Sigmoid colon (tissue), 7 donors: Measurements from ENCODE around the gene PLEKHG3. TPM values are rescaled to one million over a fixed set of nuclear protein-coding genes. Genes with fewer than 3 reads are reported as not detected.

Experiments used
- DNase-seq: peaks from one replicate; pipeline ENCODE4 v3.0.0-alpha.2; 2019
- H3K27ac ChIP-seq, 4 donors: fragments of 200-600 bp; sonication (generic); one replicate each; pipeline ENCODE4 v1.5.1; 2016 to 2019; ENCODE audit warnings: mild to moderate bottlenecking in 1 of 4
- H3K27me3 ChIP-seq, 3 donors: fragments of 200-600 bp; sonication (generic); one replicate each; pipeline ENCODE4 v1.5.1; 2019; ENCODE audit warnings: mild to moderate bottlenecking in 1 of 3
- H3K36me3 ChIP-seq, 4 donors: fragments of 200-600 bp; sonication (generic); one replicate each; pipeline ENCODE4 v1.5.1; 2016 to 2019
- H3K4me1 ChIP-seq, 4 donors: fragments of 200-600 bp; sonication (generic); one replicate each; pipeline ENCODE4 v1.5.1; 2017 to 2019
- H3K4me3 ChIP-seq, 4 donors: fragments of 200-600 bp; sonication (generic); one replicate each; pipeline ENCODE4 v1.5.1; 2017 to 2019; ENCODE audit warnings: mild to moderate bottlenecking in 2 of 4, moderate library complexity in 1 of 4
- H3K9me3 ChIP-seq, 4 donors: fragments of 200-600 bp in 3 of 4; sonication (generic) in 3 of 4; one replicate each; pipeline versions ENCODE4 v1.5.1 to v1.6.1; 2013 to 2019
- CTCF ChIP-seq, 4 experiments: fragments of 450-650 bp in 3 of 4; fragments of 200-600 bp in 1 of 4; IDR thresholded peaks; one replicate each; pipeline ENCODE4 v1.5.1; 2016 to 2019; ENCODE audit warnings: antibody characterized with exemption in 4 of 4, mild to moderate bottlenecking in 3 of 4, moderate library complexity in 2 of 4
- EP300 ChIP-seq, 4 donors: sonication (generic); formaldehyde crosslinking; IDR thresholded peaks; one replicate each; pipeline ENCODE4 v1.6.1; 2017; ENCODE audit warnings: antibody characterized with exemption in 4 of 4
- POLR2A ChIP-seq, 2 donors: fragments of 450-650 bp; IDR thresholded peaks; one replicate each; pipeline ENCODE4 v1.6.1; 2016; ENCODE audit warnings: antibody characterized with exemption in 2 of 2, mild to moderate bottlenecking in 2 of 2, moderate library complexity in 2 of 2
- POLR2AphosphoS5 ChIP-seq, 4 donors: sonication (generic); formaldehyde crosslinking; IDR thresholded peaks; one replicate each; pipeline ENCODE4 v1.6.1; 2017; ENCODE audit warnings: antibody characterized with exemption in 4 of 4
- WGBS, 2 donors: extraction: QIAGEN DNeasy Blood & Tissue Kit; methylation state at CpG; one replicate each; pipeline ENCODE4 v1.1.7; 2013; 5-methylcytosine and 5-hydroxymethylcytosine counted together
- intact Hi-C: fragments of 100-400 bp; cut with DNase I; formaldehyde crosslinking; loops from one replicate; pipeline ENCODE4 v1.15.1; 2023
- polyA plus RNA-seq, 3 donors: library from polyadenylated mRNA; stranded (reverse); fragments of 200-250 nt; gene quantifications; one replicate each; pipeline ENCODE4 v1.2.3, GENCODE V29; 2013
- total RNA-seq, 4 donors: library from RNA; depleted of rRNA; stranded (reverse); fragments of >200 nt; gene quantifications; one replicate each; pipeline ENCODE4 v1.1.0, GENCODE V29; 2016
- donor health status: healthy with polysubstance abuse.
- donor health status: Bipolar disorder and iron deficiency.
- donor health status: healthy.

Gene PLEKHG3
- total and polyA plus RNA-seq, 7 donors, result 16.9 to 67.9 (median 34.4) TPM

- H3K36me3 ChIP-seq, result no peaks in the 10 kb centered on the region
- no peaks in the 10 kb centered on the region for H3K9me3 ChIP-seq
- WGBS, 2 donors, result 87 to 90% methylated on average over 2 of the region's 2 CpGs
- H3K4me1 ChIP-seq, result peaks cover 0 to 31% (median 22%) of the 10 kb centered on the region in 4 donors
- no peak for DNase-seq
- H3K27me3 ChIP-seq, result no peaks in the 10 kb centered on the region
- no peak overlapping the region for H3K4me3 ChIP-seq
- intact Hi-C loops, result no loop called here
- no peak overlapping the region for H3K27ac ChIP-seq
- no peak for TF ChIP-seq POLR2A (IDR thresholded peaks at IDR 0.05)
- TF ChIP-seq CTCF (IDR thresholded peaks at IDR 0.05), result no peak
- TF ChIP-seq EP300 (IDR thresholded peaks at IDR 0.05), result no peak
- no peak for TF ChIP-seq POLR2AphosphoS5 (IDR thresholded peaks at IDR 0.05)
Measured at GRCh38 chr14:64691376-64691775, 12.8 kb upstream of the PLEKHG3 start.

GRCh38 chr14:64692189-64692985 lies 11.8 kb upstream of the PLEKHG3 start:
- TF ChIP-seq CTCF (IDR thresholded peaks at IDR 0.05), result no peak
- TF ChIP-seq EP300 (IDR thresholded peaks at IDR 0.05), result no peak
- no peak for TF ChIP-seq POLR2A (IDR thresholded peaks at IDR 0.05)
- no peak for TF ChIP-seq POLR2AphosphoS5 (IDR thresholded peaks at IDR 0.05)
- no peak for DNase-seq
- intact Hi-C loops, result no loop called here
- Histone ChIP-seq H3K36me3 (no peaks in the 10 kb centered on the region), H3K4me3 (no peak overlapping the region), H3K27me3 (no peaks in the 10 kb centered on the region), H3K9me3 (no peaks in the 10 kb centered on the region), H3K4me1 (peaks cover 0 to 41% (median 30%) of the 10 kb centered on the region in 4 donors), H3K27ac (no peak overlapping the region)
- WGBS, 2 donors, result 74 to 92% methylated on average over 5 of the region's 5 CpGs

GRCh38 chr14:64692986-64693809 lies 11.0 kb upstream of the PLEKHG3 start:
- Histone ChIP-seq H3K4me3 (no peak overlapping the region), H3K36me3 (no peaks in the 10 kb centered on the region), H3K27ac (peak overlapping the region in 3 of 4 donors; percentile 28 to 45 (median 41)), H3K9me3 (no peaks in the 10 kb centered on the region), H3K4me1 (peaks cover 0 to 45% (median 34%) of the 10 kb centered on the region in 4 donors), H3K27me3 (no peaks in the 10 kb centered on the region)
- intact Hi-C loops, result no loop called here
- 78 to 79% methylated on average over 5 of the region's 5 CpGs for WGBS, 2 donors
- no peak for DNase-seq
- TF ChIP-seq CTCF (IDR thresholded peaks at IDR 0.05) (no peak), POLR2AphosphoS5 (IDR thresholded peaks at IDR 0.05) (no peak), EP300 (IDR thresholded peaks at IDR 0.05) (no peak), POLR2A (IDR thresholded peaks at IDR 0.05) (no peak)

GRCh38 chr14:64693810-64694165 lies 10.4 kb upstream of the PLEKHG3 start:
- H3K4me3 ChIP-seq, result no peak overlapping the region
- TF ChIP-seq CTCF (IDR thresholded peaks at IDR 0.05) (no peak), EP300 (IDR thresholded peaks at IDR 0.05) (no peak), POLR2A (IDR thresholded peaks at IDR 0.05) (no peak), POLR2AphosphoS5 (IDR thresholded peaks at IDR 0.05) (no peak)
- intact Hi-C loops, result no loop called here
- WGBS, 2 donors, result 66 to 68% methylated on average over 2 of the region's 2 CpGs
- H3K27me3 ChIP-seq, result no peaks in the 10 kb centered on the region
- no peak for DNase-seq
- H3K27ac ChIP-seq, result peak overlapping the region in 3 of 4 donors; percentile 28 to 45 (median 41)
- H3K36me3 ChIP-seq, result no peaks in the 10 kb centered on the region
- no peaks in the 10 kb centered on the region for H3K9me3 ChIP-seq
- H3K4me1 ChIP-seq, result peaks cover 0 to 45% (median 34%) of the 10 kb centered on the region in 4 donors
